HepG2 (cell line): ENCODE data around the gene HOXA5. TPM values are rescaled to one million over a fixed set of nuclear protein-coding genes. Genes with fewer than 3 reads are reported as not detected.

Experiments
- ATAC-seq: fragments of 200-7000 bp; cut with Tn5 transposase; 3 replicates; pipeline ENCODE4 v1.9.1; 2020; ENCODE audit warnings: mild to moderate bottlenecking, moderate library complexity
- BruUV-seq: library from RNA; stranded (reverse); fragments of 400-500 nt; replicated peaks from 2 replicates; lab custom pipeline; 2021; lab: Mats Ljungman, UMichigan
- CTCF ChIA-PET: fragments of 300-600 bp; formaldehyde crosslinking; extraction: SDS; loops from one replicate; lab custom pipeline; 2021; ENCODE audit warnings: low total read pairs, inconsistent platforms, low intra/inter-chr PET ratio; lab: Yijun Ruan, JAX
- POLR2A ChIA-PET: fragments of 350-600 bp; sonication (Branson Sonifier 250); formaldehyde crosslinking; loops from one replicate; lab custom pipeline; 2020; ENCODE audit warnings: antibody characterized with exemption, inconsistent platforms; lab: Yijun Ruan, JAX
- DNase-seq: peaks from one replicate; pipeline ENCODE4 v3.0.0-alpha.2; 2015; ENCODE audit warnings: low spot score
- FAIRE-seq: peaks from 3 replicates; lab custom pipeline; 2011; peaks lifted over from hg19 to GRCh38; lab: Jason Lieb, UNC
- H2AFZ ChIP-seq: one replicate; pipeline ENCODE4 v1.6.1; 2011; ENCODE audit warnings: low read length, inconsistent platforms
- H3K27ac ChIP-seq: fragments of 300-600 bp; 3 replicates; pipeline ENCODE4 v1.8.0; 2011; ENCODE audit warnings: mixed run types, mild to moderate bottlenecking, mixed read lengths, low read length, inconsistent platforms; ENCODE audit not compliant: insufficient read depth; ENCODE audit errors: extremely low read length
- H3K27me3 ChIP-seq, 2 experiments: fragments of 200-600 bp in 1 of 2; 2 replicates in 1 of 2; 3 replicates in 1 of 2; pipeline versions ENCODE4 v1.6.0 to v1.8.0; 2011; ENCODE audit warnings: low read length in 2 of 2, mild to moderate bottlenecking in 2 of 2, moderate library complexity in 2 of 2, inconsistent platforms in 1 of 2; ENCODE audit not compliant: insufficient read depth in 2 of 2, control insufficient read depth in 1 of 2
- H3K36me3 ChIP-seq, 2 experiments: fragments of 200-600 bp in 1 of 2; replicated peaks in 1 of 2; 2 replicates in 1 of 2; 3 replicates in 1 of 2; pipeline versions ENCODE4 v1.5.1 to v1.8.0; 2011; ENCODE audit warnings: low read length in 2 of 2, inconsistent platforms in 1 of 2; ENCODE audit not compliant: insufficient read depth in 2 of 2, control insufficient read depth in 1 of 2
- H3K4me1 ChIP-seq: 2 replicates; pipeline ENCODE4 v1.5.1; 2012; ENCODE audit warnings: low read length, inconsistent platforms; ENCODE audit not compliant: insufficient read depth
- H3K4me2 ChIP-seq: 2 replicates; pipeline ENCODE4 v1.6.0; 2011; ENCODE audit warnings: low read depth, low read length, inconsistent platforms
- H3K4me3 ChIP-seq, 3 experiments: fragments of 200-600 bp in 1 of 3; sonication (generic), shearing (Covaris generic) in 1 of 3; replicated peaks in 1 of 3; 2 replicates each; pipeline ENCODE4 v1.5.1; 2011 to 2016; ENCODE audit warnings: low read length in 3 of 3, inconsistent platforms in 2 of 3, low read depth in 2 of 3, mild to moderate bottlenecking in 2 of 3, control low read depth in 1 of 3, mixed read lengths in 1 of 3; ENCODE audit not compliant: insufficient read depth in 1 of 3
- H3K79me2 ChIP-seq: one replicate; pipeline ENCODE4 v1.6.1; 2011; ENCODE audit warnings: low read length, inconsistent platforms; ENCODE audit not compliant: insufficient read depth
- H3K9ac ChIP-seq: 2 replicates; pipeline ENCODE4 v1.6.0; 2011; ENCODE audit warnings: mild to moderate bottlenecking, low read depth, low read length, inconsistent platforms; ENCODE audit not compliant: insufficient read depth
- H3K9me3 ChIP-seq: 2 replicates; pipeline ENCODE4 v1.5.1; 2012; ENCODE audit warnings: mild to moderate bottlenecking, low read length
- H4K20me1 ChIP-seq: 2 replicates; pipeline ENCODE4 v1.6.0; 2011; ENCODE audit warnings: inconsistent platforms, mild to moderate bottlenecking, low read length, moderate library complexity; ENCODE audit not compliant: insufficient read depth
- CBX1 ChIP-seq: IDR thresholded peaks from one replicate; pipeline ENCODE4 v1.6.1; 2016; ENCODE audit warnings: antibody characterized with exemption, low read depth
- CENPX ChIP-seq: sonication (generic); formaldehyde crosslinking; IDR thresholded peaks from 2 replicates; pipeline ENCODE4 v1.9.0; 2021; ENCODE audit warnings: mild to moderate bottlenecking, missing genetic modification reagents, moderate library complexity
- DZIP1 ChIP-seq: sonication (generic); formaldehyde crosslinking; IDR thresholded peaks from 2 replicates; pipeline ENCODE4 v1.5.0; 2020; ENCODE audit warnings: mild to moderate bottlenecking, missing genetic modification reagents
- MEF2D ChIP-seq: sonication (generic); formaldehyde crosslinking; IDR thresholded peaks from 2 replicates; pipeline ENCODE4 v1.5.1; 2020; ENCODE audit warnings: mild to moderate bottlenecking, missing genetic modification reagents
- NFIC ChIP-seq: IDR thresholded peaks from 2 replicates; pipeline ENCODE4 v1.6.1; 2012; ENCODE audit warnings: mild to moderate bottlenecking, low read length, inconsistent platforms
- ZC3H13 ChIP-seq: sonication (generic); formaldehyde crosslinking; IDR thresholded peaks from 2 replicates; pipeline ENCODE4 v1.8.1; 2023; ENCODE audit warnings: mild to moderate bottlenecking, missing genetic modification reagents, moderate library complexity
- ZNF20 ChIP-seq: sonication (generic); formaldehyde crosslinking; IDR thresholded peaks from 2 replicates; pipeline ENCODE4 v1.4.0; 2020; ENCODE audit warnings: mild to moderate bottlenecking, moderate library complexity, missing genetic modification reagents
- ZNF501 ChIP-seq: sonication (generic); formaldehyde crosslinking; IDR thresholded peaks from 2 replicates; pipeline ENCODE4 v1.5.1; 2020; ENCODE audit warnings: mild to moderate bottlenecking, moderate library complexity, missing genetic modification reagents
- WGBS: methylation state at CpG from one replicate; pipeline ENCODE4 v1.1.6; 2017; ENCODE audit warnings: low lambda C conversion rate; 5-methylcytosine and 5-hydroxymethylcytosine counted together
- in situ Hi-C: cut with HindIII; loops from 2 replicates; pipeline ENCODE4 v1.10.0; 2017; ENCODE audit warnings: low pct_unique_long_range_greater_than_20kb; ENCODE audit not compliant: extremely low pct_ligation_motif_present
- intact Hi-C: fragments of 100-400 bp; cut with micrococcal nuclease; formaldehyde crosslinking; loops from one replicate; pipeline ENCODE4 v1.10.0; 2022; ENCODE audit not compliant: unreplicated experiment
- polyA plus RNA-seq, 8 experiments: library from polyadenylated mRNA; depleted of rRNA in 3 of 8; stranded (reverse) in 7 of 8; unstranded in 1 of 8; fragments of >200 nt; fragmentation: Illumina TruSeq in 4 of 8; extraction: Trizol in 4 of 8; gene quantifications; 2 replicates each; pipeline versions ENCODE4 v1.2.1 to v1.2.3, GENCODE V29; 2011 to 2016; ENCODE audit warnings: low read depth in 4 of 8, missing spikeins in 1 of 8, mixed read lengths in 1 of 8; ENCODE audit not compliant: insufficient read depth in 1 of 8
- total RNA-seq, 5 experiments: library from RNA; depleted of rRNA; stranded (reverse); fragments of >200 nt; fragmentation: Illumina TruSeq; extraction: Trizol; gene quantifications; 2 replicates each; pipeline ENCODE4 v1.2.3, GENCODE V29; 2016; ENCODE audit warnings: low read depth in 1 of 5
- TF ChIP-seq, protein P1 (sequence below): IDR thresholded peaks from 2 replicates; pipeline ENCODE4 v1.6.1; 2016; ENCODE audit warnings: missing compliant biosample characterization, missing genetic modification reagents, borderline replicate concordance

HOXA5 gene
- total and polyA plus RNA-seq, 2 of the 13 experiments (the other 11 are each of a cell fraction or from before 2014, with no cell fraction given): 3.2 to 3.6 TPM

DNA sequence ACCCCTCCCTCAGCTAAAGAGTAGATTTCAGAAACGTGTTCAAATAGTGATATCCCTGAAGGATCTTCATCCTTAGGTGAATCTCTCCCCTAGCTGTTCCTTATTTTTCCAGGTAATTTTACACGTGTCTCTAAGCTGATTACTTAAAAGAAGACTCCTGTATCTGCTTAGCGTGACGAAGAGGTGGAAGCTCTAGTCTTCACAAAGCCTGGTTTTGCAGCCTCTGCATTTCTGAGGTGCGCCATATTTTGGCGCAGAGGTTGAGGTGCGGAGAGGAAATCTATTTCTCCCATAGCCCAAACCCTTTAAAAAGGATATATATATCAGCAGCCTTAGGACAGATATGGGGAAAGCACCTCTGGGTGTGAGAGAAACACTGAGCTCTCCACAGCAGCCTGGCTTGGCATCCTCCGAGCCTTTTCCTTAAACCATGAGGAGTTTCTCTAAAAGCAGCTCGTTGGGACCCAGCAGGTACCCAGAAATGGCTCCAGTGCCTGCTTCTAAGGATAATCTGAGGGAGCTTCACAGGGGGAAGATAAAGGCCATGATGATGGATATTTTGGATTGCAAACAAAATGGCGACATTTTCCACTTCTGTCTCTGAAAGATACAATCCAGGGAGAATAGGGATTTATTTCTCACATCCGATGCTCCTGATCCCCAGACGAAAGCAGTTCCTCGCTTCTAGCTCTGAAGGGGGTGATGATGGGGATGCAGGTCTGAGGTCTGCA, 38.0 kb downstream of the HOXA5 start:
- H3K36me3 ChIP-seq: peaks cover 2 to 7% of the 10 kb centered on the region in 2 experiments; a peak in 1 of 5 replicates
- no peaks in the 10 kb centered on the region for H3K27me3 ChIP-seq
- ATAC-seq: no peak
- no peaks in the 10 kb centered on the region for H3K9me3 ChIP-seq
- TF ChIP-seq NFIC: no peak
- TF ChIP-seq CBX1: no peak
- no peak for TF ChIP-seq DZIP1 (CRISPR knock-in tag)
- TF ChIP-seq, protein P1, sequence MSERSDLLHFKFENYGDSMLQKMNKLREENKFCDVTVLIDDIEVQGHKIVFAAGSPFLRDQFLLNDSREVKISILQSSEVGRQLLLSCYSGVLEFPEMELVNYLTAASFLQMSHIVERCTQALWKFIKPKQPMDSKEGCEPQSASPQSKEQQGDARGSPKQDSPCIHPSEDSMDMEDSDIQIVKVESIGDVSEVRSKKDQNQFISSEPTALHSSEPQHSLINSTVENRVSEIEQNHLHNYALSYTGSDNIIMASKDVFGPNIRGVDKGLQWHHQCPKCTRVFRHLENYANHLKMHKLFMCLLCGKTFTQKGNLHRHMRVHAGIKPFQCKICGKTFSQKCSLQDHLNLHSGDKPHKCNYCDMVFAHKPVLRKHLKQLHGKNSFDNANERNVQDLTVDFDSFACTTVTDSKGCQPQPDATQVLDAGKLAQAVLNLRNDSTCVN (CRISPR knock-in tag): no peak
- TF ChIP-seq ZNF20: no peak
- no peak for TF ChIP-seq CENPX (CRISPR knock-in tag)
- no peak for TF ChIP-seq ZC3H13 (CRISPR knock-in tag)
- no peak for TF ChIP-seq MEF2D (CRISPR knock-in tag)
- TF ChIP-seq ZNF501 (CRISPR knock-in tag): no peak
- TF ChIP-seq, all 625 proteins: peak for 0
- Histone ChIP-seq H3K4me3 (no peak overlapping the region), H3K4me2 (no peak overlapping the region), H4K20me1 (no peaks in the 10 kb centered on the region), H3K4me1 (no peaks in the 10 kb centered on the region), H3K27ac (no peak overlapping the region), H2AFZ (no peak overlapping the region), H3K9ac (no peak overlapping the region), H3K79me2 (no peaks in the 10 kb centered on the region)
- FAIRE-seq: no peak
- ChIA-PET POLR2A (interaction anchor here (1.7 kb wide), 1 partner anchor 15 kb away, joined by 4 read pairs; no protein-coding TSS in a partner anchor), CTCF (no interaction called here)
- no TSS peak for BruUV-seq
- whole genome bisulfite sequencing: 93% methylated on average over 13 of the region's 13 CpGs
- no peak for DNase-seq
- intact Hi-C loops: no loop called here
- in situ Hi-C loops: no loop called here
